CD14-positive monocyte (primary cell): ENCODE data around the gene DENND5B. TPM values are rescaled to one million over a fixed set of nuclear protein-coding genes. Genes with fewer than 3 reads are reported as not detected.

ENCODE experiments used
- DNase-seq, 3 donors: peaks; one replicate each; pipeline ENCODE4 v3.0.0-alpha.2; 2011 to 2022
- H2AFZ ChIP-seq: 2 replicates; pipeline ENCODE4 v1.6.0; 2012; ENCODE audit warnings: mild to moderate bottlenecking, low read depth, low read length, inconsistent platforms; ENCODE audit not compliant: insufficient read depth, poor library complexity, severe bottlenecking
- H3K27ac ChIP-seq, 2 donors: 1 replicate in 1 of 2; 2 replicates in 1 of 2; pipeline ENCODE4 v1.5.1; 2012 to 2013; ENCODE audit warnings: low read length in 2 of 2, control low read depth in 1 of 2, inconsistent platforms in 1 of 2, low read depth in 1 of 2, mild to moderate bottlenecking in 1 of 2
- H3K27me3 ChIP-seq, 2 donors: one replicate each; pipeline versions ENCODE4 v1.6.0 to v1.6.1; 2011 to 2013; ENCODE audit warnings: low read length in 2 of 2; ENCODE audit not compliant: control insufficient read depth in 2 of 2, insufficient read depth in 2 of 2
- H3K36me3 ChIP-seq, 2 donors: replicated peaks in 1 of 2; 1 replicate in 1 of 2; 2 replicates in 1 of 2; pipeline versions ENCODE4 v1.5.1 to v1.6.1; 2012 to 2013; ENCODE audit warnings: low read length in 2 of 2, control low read depth in 1 of 2, inconsistent platforms in 1 of 2, mild to moderate bottlenecking in 1 of 2; ENCODE audit not compliant: insufficient read depth in 2 of 2, control insufficient read depth in 1 of 2
- H3K4me1 ChIP-seq, 2 donors: 1 replicate in 1 of 2; 2 replicates in 1 of 2; pipeline versions ENCODE4 v1.5.1 to v1.6.1; 2012 to 2013; ENCODE audit warnings: low read length in 2 of 2, control low read depth in 1 of 2, inconsistent platforms in 1 of 2, mild to moderate bottlenecking in 1 of 2, moderate library complexity in 1 of 2; ENCODE audit not compliant: insufficient read depth in 2 of 2, control insufficient read depth in 1 of 2
- H3K4me2 ChIP-seq: replicated peaks from 2 replicates; pipeline ENCODE3; 2012; ENCODE audit warnings: low read length, moderate library complexity, mild to moderate bottlenecking; ENCODE audit not compliant: poor library complexity, severe bottlenecking; ENCODE audit errors: extremely low read depth
- H3K4me3 ChIP-seq, 3 experiments: fragments of 200-600 bp in 1 of 3; sonication (generic) in 1 of 3; replicated peaks in 1 of 3; 1 replicate in 2 of 3; 2 replicates in 1 of 3; pipeline ENCODE4 v1.5.1; 2011 to 2013; ENCODE audit warnings: low read length in 3 of 3, mild to moderate bottlenecking in 3 of 3, control low read depth in 2 of 3, low read depth in 2 of 3, inconsistent platforms in 1 of 3, moderate library complexity in 1 of 3
- H3K79me2 ChIP-seq: 2 replicates; pipeline ENCODE4 v1.6.0; 2012; ENCODE audit warnings: mild to moderate bottlenecking, control low read depth, inconsistent platforms, low read length, moderate library complexity; ENCODE audit not compliant: insufficient read depth
- H3K9ac ChIP-seq: 2 replicates; pipeline ENCODE4 v1.6.0; 2017; ENCODE audit warnings: low read length, mild to moderate bottlenecking; ENCODE audit not compliant: insufficient read depth, poor library complexity, severe bottlenecking
- H3K9me3 ChIP-seq, 2 donors: replicated peaks in 1 of 2; 1 replicate in 1 of 2; 2 replicates in 1 of 2; pipeline versions ENCODE4 v1.5.1 to v1.6.1; 2012 to 2013; ENCODE audit warnings: low read length in 2 of 2, control low read depth in 1 of 2; ENCODE audit not compliant: control insufficient read depth in 1 of 2, insufficient read depth in 1 of 2
- H4K20me1 ChIP-seq: 2 replicates; pipeline ENCODE4 v1.6.0; 2012; ENCODE audit warnings: mild to moderate bottlenecking, low read length, control low read depth, moderate library complexity; ENCODE audit not compliant: insufficient read depth
- H3K27ac Mint-ChIP-seq, 7 donors: one replicate each; pipeline ENCODE4 v1.8.0; 2020; ENCODE audit warnings: mild to moderate bottlenecking in 7 of 7, mixed read lengths in 7 of 7, moderate library complexity in 6 of 7, inconsistent platforms in 2 of 7
- H3K27me3 Mint-ChIP-seq, 3 donors: one replicate each; pipeline ENCODE4 v1.8.0; 2021 to 2022; ENCODE audit warnings: low read depth in 3 of 3, mild to moderate bottlenecking in 3 of 3, mixed read lengths in 3 of 3, moderate library complexity in 3 of 3, inconsistent platforms in 1 of 3
- H3K36me3 Mint-ChIP-seq, 2 donors: one replicate each; pipeline ENCODE4 v1.8.0; 2020; ENCODE audit warnings: mixed read lengths in 2 of 2, inconsistent platforms in 1 of 2, mild to moderate bottlenecking in 1 of 2
- H3K4me1 Mint-ChIP-seq: one replicate; pipeline ENCODE4 v1.8.0; 2020; ENCODE audit warnings: mild to moderate bottlenecking, mixed read lengths
- H3K4me3 Mint-ChIP-seq, 2 donors: one replicate each; pipeline ENCODE4 v1.8.0; 2020; ENCODE audit warnings: mild to moderate bottlenecking in 2 of 2, mixed read lengths in 2 of 2, moderate library complexity in 1 of 2
- H3K9me3 Mint-ChIP-seq, 7 donors: one replicate each; pipeline ENCODE4 v1.8.0; 2020 to 2022; ENCODE audit warnings: mixed read lengths in 7 of 7, mild to moderate bottlenecking in 6 of 7, moderate library complexity in 6 of 7, inconsistent platforms in 2 of 7
- WGBS: methylation state at CpG from one replicate; pipeline ENCODE4 v1.1.5; 2013; ENCODE audit warnings: missing lambda C conversion rate; ENCODE audit not compliant: insufficient coverage; 5-methylcytosine and 5-hydroxymethylcytosine counted together
- intact Hi-C, 2 donors: fragments of 100-400 bp; cut with micrococcal nuclease; formaldehyde crosslinking; loops; one replicate each; pipeline versions ENCODE4 v1.15.0 to v1.15.1; 2023
- polyA plus RNA-seq, 3 donors: library from polyadenylated mRNA; depleted of rRNA in 1 of 3; unstranded in 2 of 3; stranded (reverse) in 1 of 3; fragments of 300-500 nt in 2 of 3; fragments of >200 nt in 1 of 3; fragmentation: Illumina TruSeq in 2 of 3; gene quantifications; 1 replicate in 2 of 3; 2 replicates in 1 of 3; pipeline ENCODE4 v1.2.3, GENCODE V29; 2012 to 2021
- TF ChIP-seq, protein P1 (sequence below): fragments of 200-600 bp; IDR thresholded peaks from one replicate; pipeline ENCODE4 v1.8.0; 2022; ENCODE audit warnings: antibody characterized with exemption, mild to moderate bottlenecking

The DENND5B gene
- polyA plus RNA-seq, 3 donors, result 0.23 to 0.36 (median 0.36) TPM

DNA sequence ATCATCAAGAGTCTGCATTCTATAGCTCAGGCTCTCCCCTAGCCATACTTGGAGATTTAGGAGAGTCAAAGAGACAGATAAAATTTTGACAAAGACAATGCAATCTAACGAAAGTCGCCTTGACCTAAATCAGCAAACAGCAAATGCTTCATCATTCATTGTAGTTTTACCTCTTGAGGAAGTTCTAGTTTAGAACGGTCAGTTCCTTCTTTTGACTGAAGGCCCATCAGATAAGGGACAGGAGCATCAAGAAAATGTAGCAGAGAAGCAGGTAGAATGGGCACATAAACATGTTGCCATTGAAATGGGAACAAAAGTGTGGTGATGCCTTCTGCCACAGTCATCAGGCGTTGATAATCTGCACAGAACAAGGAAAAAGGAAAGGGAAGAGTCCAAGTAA, 130.9 kb downstream of the DENND5B start:
- H3K36me3 ChIP-seq, result no peaks in the 10 kb centered on the region
- H3K9me3 ChIP-seq, result no peaks in the 10 kb centered on the region
- no peaks in the 10 kb centered on the region for H3K4me1 ChIP-seq
- TF ChIP-seq, protein P1, sequence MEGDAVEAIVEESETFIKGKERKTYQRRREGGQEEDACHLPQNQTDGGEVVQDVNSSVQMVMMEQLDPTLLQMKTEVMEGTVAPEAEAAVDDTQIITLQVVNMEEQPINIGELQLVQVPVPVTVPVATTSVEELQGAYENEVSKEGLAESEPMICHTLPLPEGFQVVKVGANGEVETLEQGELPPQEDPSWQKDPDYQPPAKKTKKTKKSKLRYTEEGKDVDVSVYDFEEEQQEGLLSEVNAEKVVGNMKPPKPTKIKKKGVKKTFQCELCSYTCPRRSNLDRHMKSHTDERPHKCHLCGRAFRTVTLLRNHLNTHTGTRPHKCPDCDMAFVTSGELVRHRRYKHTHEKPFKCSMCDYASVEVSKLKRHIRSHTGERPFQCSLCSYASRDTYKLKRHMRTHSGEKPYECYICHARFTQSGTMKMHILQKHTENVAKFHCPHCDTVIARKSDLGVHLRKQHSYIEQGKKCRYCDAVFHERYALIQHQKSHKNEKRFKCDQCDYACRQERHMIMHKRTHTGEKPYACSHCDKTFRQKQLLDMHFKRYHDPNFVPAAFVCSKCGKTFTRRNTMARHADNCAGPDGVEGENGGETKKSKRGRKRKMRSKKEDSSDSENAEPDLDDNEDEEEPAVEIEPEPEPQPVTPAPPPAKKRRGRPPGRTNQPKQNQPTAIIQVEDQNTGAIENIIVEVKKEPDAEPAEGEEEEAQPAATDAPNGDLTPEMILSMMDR, result no peak
- no peaks in the 10 kb centered on the region for H3K79me2 ChIP-seq
- no peak overlapping the region for H3K4me2 ChIP-seq
- H3K4me3 ChIP-seq, result no peak overlapping the region
- no peak overlapping the region for H2AFZ ChIP-seq
- H3K27me3 ChIP-seq, result no peaks in the 10 kb centered on the region
- intact Hi-C loops, result no loop called here
- H3K27me3 Mint-ChIP-seq, result peaks cover 0 to 1% (median 0%) of the 10 kb centered on the region in 3 donors
- no peak overlapping the region for H3K4me3 Mint-ChIP-seq
- 0% methylated on average over 1 of the region's 4 CpGs for WGBS
- H3K9ac ChIP-seq, result no peak overlapping the region
- DNase-seq, result no peak
- H3K36me3 Mint-ChIP-seq, result no peaks in the 10 kb centered on the region
- no peaks in the 10 kb centered on the region for H3K9me3 Mint-ChIP-seq
- no peak overlapping the region for H3K27ac Mint-ChIP-seq
- no peaks in the 10 kb centered on the region for H3K4me1 Mint-ChIP-seq
- no peak overlapping the region for H3K27ac ChIP-seq
- H4K20me1 ChIP-seq, result no peaks in the 10 kb centered on the region

DNA sequence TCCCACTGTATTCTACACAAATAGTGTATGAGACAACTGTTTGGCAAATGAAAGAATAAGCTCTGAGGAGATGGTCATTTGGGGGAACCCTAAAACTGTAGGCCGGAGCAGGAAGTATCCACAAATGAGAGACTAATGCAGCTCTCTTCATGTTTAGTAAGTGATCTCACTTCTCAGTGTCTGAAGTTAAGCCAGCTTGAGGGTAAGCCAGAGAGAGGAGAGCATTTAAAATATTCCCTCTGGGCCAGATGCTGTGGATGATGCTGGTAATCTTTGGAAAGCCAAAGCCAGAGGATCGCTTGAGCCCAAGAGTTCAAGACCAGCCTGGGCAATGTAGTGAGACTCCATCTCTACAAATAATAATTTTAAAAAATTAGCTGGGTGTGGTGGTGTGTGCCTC, 134.4 kb downstream of the DENND5B start:
- no peak overlapping the region for H3K9ac ChIP-seq
- H3K9me3 ChIP-seq, result no peaks in the 10 kb centered on the region
- Mint-ChIP-seq H3K4me3 (no peak overlapping the region), H3K9me3 (peaks cover 0 to 1% (median 0%) of the 10 kb centered on the region in 7 donors), H3K4me1 (no peaks in the 10 kb centered on the region), H3K27ac (no peak overlapping the region), H3K36me3 (peaks cover 0 to 4% of the 10 kb centered on the region in 2 donors), H3K27me3 (no peaks in the 10 kb centered on the region)
- intact Hi-C loops, result no loop called here
- 100% methylated on average over 1 of the region's 2 CpGs for WGBS
- H3K4me1 ChIP-seq, result no peaks in the 10 kb centered on the region
- H2AFZ ChIP-seq, result no peak overlapping the region
- TF ChIP-seq, protein P1, result no peak
- no peaks in the 10 kb centered on the region for H3K36me3 ChIP-seq
- no peak overlapping the region for H3K4me2 ChIP-seq
- H3K4me3 ChIP-seq, result no peak overlapping the region
- no peaks in the 10 kb centered on the region for H4K20me1 ChIP-seq
- H3K27ac ChIP-seq, result no peak overlapping the region
- no peak for DNase-seq
- H3K27me3 ChIP-seq, result no peaks in the 10 kb centered on the region
- H3K79me2 ChIP-seq, result no peaks in the 10 kb centered on the region
